Panc1 (cell line): Measurements from ENCODE around the gene TBC1D9B. TPM values are rescaled to one million over a fixed set of nuclear protein-coding genes. Genes with fewer than 3 reads are reported as not detected.

Experiments
- ATAC-seq: fragments of 200-7000 bp; cut with Tn5 transposase; 2 replicates; pipeline ENCODE4 v1.9.1; 2020; ENCODE audit warnings: mild to moderate bottlenecking, moderate library complexity
- BruUV-seq: library from RNA; stranded (reverse); fragments of 400-500 nt; replicated peaks from 2 replicates; lab custom pipeline; 2021; lab: Mats Ljungman, UMichigan
- CTCF ChIA-PET: fragments of 300-600 bp; sonication (Branson Sonifier 250); formaldehyde crosslinking; loops from one replicate; lab custom pipeline; 2022; ENCODE audit warnings: antibody characterized with exemption; lab: Charles Lee
- POLR2A ChIA-PET: fragments of 300-600 bp; sonication (Branson Sonifier 250); formaldehyde crosslinking; loops from one replicate; lab custom pipeline; 2022; ENCODE audit warnings: antibody characterized with exemption; lab: Charles Lee
- DNase-seq: peaks from one replicate; pipeline ENCODE4 v3.0.0-alpha.2; 2010; ENCODE audit warnings: low read depth, low spot score
- H3K27ac ChIP-seq: 2 replicates; pipeline ENCODE4 v1.5.1; 2011; ENCODE audit warnings: mild to moderate bottlenecking, low read length, inconsistent platforms
- H3K27me3 ChIP-seq: fragments of 200-500 bp; sonication (Bioruptor generic); 2 replicates; pipeline ENCODE4 v1.6.0; 2014; ENCODE audit warnings: low read length, inconsistent platforms; ENCODE audit not compliant: control insufficient read depth, insufficient read depth
- H3K36me3 ChIP-seq: fragments of 200-500 bp; sonication (Bioruptor generic); 2 replicates; pipeline ENCODE4 v1.5.1; 2014; ENCODE audit warnings: inconsistent platforms, mild to moderate bottlenecking, low read length, moderate library complexity; ENCODE audit not compliant: control insufficient read depth, insufficient read depth
- H3K4me1 ChIP-seq: 2 replicates; pipeline ENCODE4 v1.5.1; 2011; ENCODE audit warnings: inconsistent platforms, mild to moderate bottlenecking, low read length, moderate library complexity; ENCODE audit not compliant: control insufficient read depth, insufficient read depth
- H3K4me3 ChIP-seq, 2 experiments: 2 replicates each; pipeline ENCODE4 v1.5.1; 2011 to 2012; ENCODE audit warnings: low read depth in 2 of 2, low read length in 2 of 2, mild to moderate bottlenecking in 2 of 2, inconsistent platforms in 1 of 2, moderate library complexity in 1 of 2
- H3K9me3 ChIP-seq: fragments of 200-500 bp; sonication (Bioruptor generic); 2 replicates; pipeline ENCODE4 v1.5.1; 2014; ENCODE audit warnings: low read depth, mild to moderate bottlenecking, inconsistent platforms, low read length, moderate library complexity; ENCODE audit not compliant: control insufficient read depth, insufficient read depth
- POLR2AphosphoS5 ChIP-seq: IDR thresholded peaks from 2 replicates; pipeline ENCODE4 v1.6.1; 2012; ENCODE audit warnings: mild to moderate bottlenecking, low read depth, low read length, moderate library complexity
- SIN3A ChIP-seq: IDR thresholded peaks from 2 replicates; pipeline ENCODE4 v1.6.1; 2012; ENCODE audit warnings: low read depth, mild to moderate bottlenecking, low read length, moderate library complexity, borderline replicate concordance; ENCODE audit not compliant: insufficient read depth
- TCF7L2 ChIP-seq: IDR thresholded peaks from 2 replicates; pipeline ENCODE4 v1.6.1; 2011; ENCODE audit warnings: mild to moderate bottlenecking, low read depth, low read length, inconsistent platforms
- in situ Hi-C: cut with HindIII; loops from 2 replicates; pipeline ENCODE4 v1.10.0; 2016; ENCODE audit warnings: low sequenced_read_pairs, low pct_unique_long_range_greater_than_20kb
- intact Hi-C: fragments of 100-400 bp; cut with micrococcal nuclease; formaldehyde crosslinking; loops from one replicate; pipeline ENCODE4 v1.10.0; 2022; ENCODE audit not compliant: unreplicated experiment
- total RNA-seq: library from RNA; stranded (reverse); gene quantifications from one replicate; pipeline ENCODE4 v1.2.1, GENCODE V29; 2021; ENCODE audit not compliant: unreplicated experiment
- TF ChIP-seq, protein P1 (sequence below): fragments of 450-650 bp; IDR thresholded peaks from 2 replicates; pipeline ENCODE4 v1.5.1; 2017; ENCODE audit warnings: mild to moderate bottlenecking
- TF ChIP-seq, protein P2 (sequence below), 2 experiments: IDR thresholded peaks; 2 replicates each; pipeline ENCODE4 v1.6.1; 2011 to 2012; ENCODE audit warnings: low read depth in 2 of 2, control low read depth in 1 of 2, low read length in 1 of 2, mild to moderate bottlenecking in 1 of 2, moderate library complexity in 1 of 2; ENCODE audit not compliant: insufficient read depth in 1 of 2

TBC1D9B gene
- total RNA-seq, 1 experiment from 2014 or later, result 131 TPM

DNA sequence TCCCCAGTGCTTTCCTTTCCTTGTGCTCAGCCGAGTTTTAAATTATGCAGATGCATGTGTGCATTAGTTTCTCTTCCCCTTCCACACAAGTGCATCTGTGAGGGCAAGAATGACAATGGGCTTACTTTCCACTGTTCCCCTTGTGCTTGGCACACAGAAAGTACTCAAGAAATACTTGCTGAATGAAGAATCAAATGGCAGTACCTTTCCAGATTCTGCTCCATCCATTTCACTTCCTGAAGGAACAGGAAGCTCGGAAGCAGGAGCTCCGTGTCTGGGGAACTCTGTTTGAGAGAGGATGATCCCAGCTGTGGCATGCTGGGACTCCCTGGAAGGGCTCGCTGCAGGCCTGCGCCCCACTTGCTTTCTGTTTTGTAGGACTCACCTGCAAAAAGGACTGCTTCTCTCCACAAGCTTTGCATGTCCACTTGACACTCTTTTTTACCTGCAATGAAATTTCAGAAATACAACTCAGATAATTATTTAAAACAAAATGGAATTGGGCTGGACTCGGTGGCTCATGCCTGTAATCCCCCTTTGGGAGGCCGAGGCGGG lies 54.6 kb downstream of the TBC1D9B start:
- POLR2A ChIA-PET, result interaction anchor here (0.6 kb wide), 1 partner anchor 1642 kb away, joined by 9 read pairs; no protein-coding TSS in a partner anchor
- TF ChIP-seq, protein P1, sequence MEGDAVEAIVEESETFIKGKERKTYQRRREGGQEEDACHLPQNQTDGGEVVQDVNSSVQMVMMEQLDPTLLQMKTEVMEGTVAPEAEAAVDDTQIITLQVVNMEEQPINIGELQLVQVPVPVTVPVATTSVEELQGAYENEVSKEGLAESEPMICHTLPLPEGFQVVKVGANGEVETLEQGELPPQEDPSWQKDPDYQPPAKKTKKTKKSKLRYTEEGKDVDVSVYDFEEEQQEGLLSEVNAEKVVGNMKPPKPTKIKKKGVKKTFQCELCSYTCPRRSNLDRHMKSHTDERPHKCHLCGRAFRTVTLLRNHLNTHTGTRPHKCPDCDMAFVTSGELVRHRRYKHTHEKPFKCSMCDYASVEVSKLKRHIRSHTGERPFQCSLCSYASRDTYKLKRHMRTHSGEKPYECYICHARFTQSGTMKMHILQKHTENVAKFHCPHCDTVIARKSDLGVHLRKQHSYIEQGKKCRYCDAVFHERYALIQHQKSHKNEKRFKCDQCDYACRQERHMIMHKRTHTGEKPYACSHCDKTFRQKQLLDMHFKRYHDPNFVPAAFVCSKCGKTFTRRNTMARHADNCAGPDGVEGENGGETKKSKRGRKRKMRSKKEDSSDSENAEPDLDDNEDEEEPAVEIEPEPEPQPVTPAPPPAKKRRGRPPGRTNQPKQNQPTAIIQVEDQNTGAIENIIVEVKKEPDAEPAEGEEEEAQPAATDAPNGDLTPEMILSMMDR, result no peak
- TF ChIP-seq SIN3A (no peak), TCF7L2 (no peak), POLR2AphosphoS5 (no peak)
- TF ChIP-seq, protein P2, sequence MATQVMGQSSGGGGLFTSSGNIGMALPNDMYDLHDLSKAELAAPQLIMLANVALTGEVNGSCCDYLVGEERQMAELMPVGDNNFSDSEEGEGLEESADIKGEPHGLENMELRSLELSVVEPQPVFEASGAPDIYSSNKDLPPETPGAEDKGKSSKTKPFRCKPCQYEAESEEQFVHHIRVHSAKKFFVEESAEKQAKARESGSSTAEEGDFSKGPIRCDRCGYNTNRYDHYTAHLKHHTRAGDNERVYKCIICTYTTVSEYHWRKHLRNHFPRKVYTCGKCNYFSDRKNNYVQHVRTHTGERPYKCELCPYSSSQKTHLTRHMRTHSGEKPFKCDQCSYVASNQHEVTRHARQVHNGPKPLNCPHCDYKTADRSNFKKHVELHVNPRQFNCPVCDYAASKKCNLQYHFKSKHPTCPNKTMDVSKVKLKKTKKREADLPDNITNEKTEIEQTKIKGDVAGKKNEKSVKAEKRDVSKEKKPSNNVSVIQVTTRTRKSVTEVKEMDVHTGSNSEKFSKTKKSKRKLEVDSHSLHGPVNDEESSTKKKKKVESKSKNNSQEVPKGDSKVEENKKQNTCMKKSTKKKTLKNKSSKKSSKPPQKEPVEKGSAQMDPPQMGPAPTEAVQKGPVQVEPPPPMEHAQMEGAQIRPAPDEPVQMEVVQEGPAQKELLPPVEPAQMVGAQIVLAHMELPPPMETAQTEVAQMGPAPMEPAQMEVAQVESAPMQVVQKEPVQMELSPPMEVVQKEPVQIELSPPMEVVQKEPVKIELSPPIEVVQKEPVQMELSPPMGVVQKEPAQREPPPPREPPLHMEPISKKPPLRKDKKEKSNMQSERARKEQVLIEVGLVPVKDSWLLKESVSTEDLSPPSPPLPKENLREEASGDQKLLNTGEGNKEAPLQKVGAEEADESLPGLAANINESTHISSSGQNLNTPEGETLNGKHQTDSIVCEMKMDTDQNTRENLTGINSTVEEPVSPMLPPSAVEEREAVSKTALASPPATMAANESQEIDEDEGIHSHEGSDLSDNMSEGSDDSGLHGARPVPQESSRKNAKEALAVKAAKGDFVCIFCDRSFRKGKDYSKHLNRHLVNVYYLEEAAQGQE (IDR thresholded peaks at IDR 0.05; ENCODE audit: insufficient read depth in 1 of 2, low read depth in 2 of 2, low read length in 1 of 2), result no peak
- H3K36me3 ChIP-seq, result peaks cover 6% of the 10 kb centered on the region
- H3K27ac ChIP-seq, result no peak overlapping the region
- H3K4me1 ChIP-seq, result peaks cover 4% of the 10 kb centered on the region; the same call in 1 of the 2 replicates
- in situ Hi-C loops, result no loop called here
- no peaks in the 10 kb centered on the region for H3K27me3 ChIP-seq
- no peaks in the 10 kb centered on the region for H3K9me3 ChIP-seq
- intact Hi-C loops, result loop anchor here (10.0 kb wide), 1 partner anchor 242 kb away; no protein-coding TSS in a partner anchor
- DNase-seq, result no peak
- no peak for ATAC-seq
- no TSS peak for BruUV-seq
- no peak overlapping the region for H3K4me3 ChIP-seq
- CTCF ChIA-PET, result no interaction called here

DNA sequence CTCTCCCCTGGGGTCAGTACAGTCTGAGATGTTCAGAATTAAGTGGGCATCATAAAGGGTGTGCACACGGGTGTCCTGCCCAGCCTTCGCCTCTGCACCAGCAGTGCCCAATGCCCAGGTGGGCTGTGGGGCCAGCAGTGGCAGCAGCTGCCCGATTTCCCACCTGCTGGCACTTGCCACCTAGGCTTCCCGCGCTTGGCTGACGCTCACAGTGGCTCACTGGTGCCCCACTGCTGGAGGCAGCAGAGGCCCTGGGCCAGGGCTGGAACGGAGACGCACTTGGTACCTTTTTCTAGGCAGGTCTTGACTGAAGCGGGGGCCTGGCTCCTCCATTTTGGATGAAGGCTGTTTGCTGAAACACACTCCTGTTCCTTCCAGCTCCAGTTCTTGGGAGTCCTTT lies 66.1 kb downstream of the TBC1D9B start:
- no peak for DNase-seq
- no TSS peak for BruUV-seq
- Histone ChIP-seq H3K9me3 (peaks cover 2% of the 10 kb centered on the region; the same call in 1 of the 2 replicates), H3K4me1 (peaks cover 17% of the 10 kb centered on the region), H3K27ac (no peak overlapping the region), H3K36me3 (peaks cover 7% of the 10 kb centered on the region), H3K27me3 (no peaks in the 10 kb centered on the region), H3K4me3 (no peak overlapping the region)
- intact Hi-C loops (no loop called here), in situ Hi-C loops (no loop called here)
- ChIA-PET CTCF (no interaction called here), POLR2A (no interaction called here)
- no peak for ATAC-seq
- no peak for TF ChIP-seq SIN3A
- no peak for TF ChIP-seq POLR2AphosphoS5
- TF ChIP-seq, protein P1, result no peak
- TF ChIP-seq, protein P2 (IDR thresholded peaks at IDR 0.05; ENCODE audit: insufficient read depth in 1 of 2, low read depth in 2 of 2, low read length in 1 of 2), result no peak
